ENCODE measurements around the gene CAPN9. TPM values are rescaled to one million over a fixed set of nuclear protein-coding genes. Genes with fewer than 3 reads are reported as not detected.

Gene CAPN9
- total and polyA plus RNA-seq, 2 donors (not counting 3 experiments of a cell fraction or from before 2014, with no cell fraction given), result not detected

GRCh38 chr1:230708631-230709580, 38.3 kb upstream of the CAPN9 start:
- Histone ChIP-seq H3K27ac (ENCODE audit: insufficient read depth, low read depth, low read length) (no peak overlapping the region), H3K36me3 (ENCODE audit: control insufficient read depth in 2 of 2, extremely low read depth in 1 of 2, insufficient read depth in 2 of 2, low read length in 2 of 2) (no peaks in the 10 kb centered on the region), H3K9ac (replicated peaks; ENCODE audit: extremely low read depth, insufficient read depth, low read length) (no peak overlapping the region), H3K4me1 (ENCODE audit: control insufficient read depth, extremely low read depth, insufficient read depth, low read length) (no peaks in the 10 kb centered on the region), H3K9me3 (replicated peaks; ENCODE audit: control insufficient read depth, insufficient read depth, low read length) (no peaks in the 10 kb centered on the region), H3K27me3 (ENCODE audit: control insufficient read depth in 2 of 2, insufficient read depth in 2 of 2, low read length in 2 of 2) (no peaks in the 10 kb centered on the region), H3K4me2 (ENCODE audit: insufficient read depth, low read length) (no peak overlapping the region), H3K9me1 (replicated peaks; ENCODE audit: control insufficient read depth, extremely low read depth, insufficient read depth, low read length) (no peaks in the 10 kb centered on the region), H3K4me3 (replicated peaks in 1 of 3; ENCODE audit: insufficient read depth in 1 of 3, low read depth in 1 of 3, low read length in 3 of 3) (no peak overlapping the region), H4K20me1 (replicated peaks; ENCODE audit: control insufficient read depth, extremely low read depth, insufficient read depth, low read length) (no peaks in the 10 kb centered on the region), H3K79me2 (ENCODE audit: control insufficient read depth, insufficient read depth, low read length) (no peaks in the 10 kb centered on the region), H2AFZ (ENCODE audit: low read depth, low read length) (no peak overlapping the region)
- POLR2A ChIA-PET, result no interaction called here
- intact Hi-C loops (cut with micrococcal nuclease) (no loop called here), dilution Hi-C loops (cut with MboI; ENCODE audit: extremely low pct_ligation_motif_present, low sequenced_read_pairs) (no loop called here)
- no peak for TF ChIP-seq JUN (IDR thresholded peaks at IDR 0.05; ENCODE audit: borderline replicate concordance, insufficient read depth, insufficient read length, low read depth)
- no peak for TF ChIP-seq POLR2A (IDR thresholded peaks at IDR 0.05; ENCODE audit: low read depth, low read length)
- TF ChIP-seq CTCF (IDR thresholded peaks at IDR 0.05; ENCODE audit: extremely low read depth in 1 of 2, insufficient read depth in 1 of 2, low read depth in 1 of 2, low read length in 2 of 2), result no peak
- TF ChIP-seq GATA2 (IDR thresholded peaks at IDR 0.05; ENCODE audit: insufficient read depth, insufficient read length, low read depth, low read length), result no peak
- no peak for TF ChIP-seq MAX (IDR thresholded peaks at IDR 0.05; ENCODE audit: insufficient read depth, insufficient read length)
- no peak for TF ChIP-seq POLR2AphosphoS5 (IDR thresholded peaks at IDR 0.05; ENCODE audit: insufficient read depth, low read depth, low read length)
- TF ChIP-seq EZH2 (IDR thresholded peaks at IDR 0.05; ENCODE audit: borderline replicate concordance, low read depth, low read length, severe bottlenecking), result no peak
- TF ChIP-seq FOS (IDR thresholded peaks at IDR 0.05; ENCODE audit: borderline replicate concordance, insufficient read depth, low read length), result no peak
- no peak for TF ChIP-seq MYC (IDR thresholded peaks at IDR 0.05; ENCODE audit: low read depth, low read length)
- no TSS peak for BruUV-seq (replicated peaks)
- DNase-seq (ENCODE audit: low read depth, low spot score), result no peak
- CTCF ChIA-PET, result no interaction called here
- no peak for FAIRE-seq
